ENCODE data around the gene FAM221A. TPM values are rescaled to one million over a fixed set of nuclear protein-coding genes. Genes with fewer than 3 reads are reported as not detected.

FAM221A gene
- polyA plus RNA-seq, 3 donors: 12.8 to 29.0 (median 20.2) TPM

DNA sequence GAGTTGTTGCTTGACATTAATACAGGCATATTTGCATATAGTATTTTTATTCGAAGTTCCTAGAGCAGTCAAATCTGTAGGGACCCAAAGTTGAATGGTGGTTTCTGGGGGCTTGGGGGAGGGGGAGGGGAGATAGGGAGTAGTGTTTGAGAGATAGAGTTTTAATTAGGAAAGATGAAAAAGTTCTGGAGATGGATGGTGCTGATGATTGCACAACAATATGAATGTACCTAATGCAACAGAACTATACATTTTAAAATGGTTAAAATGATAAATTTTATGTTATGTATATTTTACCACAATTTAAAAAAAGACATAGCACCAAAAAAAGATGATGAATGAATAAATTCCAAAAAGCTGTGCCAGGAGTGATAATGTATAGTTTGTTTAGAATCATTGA is 71.9 kb downstream of the FAM221A start:
- DNase-seq (ENCODE audit: extremely low read depth in 1 of 11, low read depth in 9 of 11, low spot score in 4 of 11): no peak

Other genes starting within 250 kb of the FAM221A start
- gene IGF2BP3, start 209.7 kb upstream of the FAM221A start, polyA plus RNA-seq (ENCODE audit: insufficient read length in 3 of 3): 10 to 100 TPM; 62.2 to 79.2 (median 66.8) TPM
- 100 to 1,000 TPM; 178 to 248 (median 209) TPM for gene TRA2A, start 148.2 kb upstream of the FAM221A start, polyA plus RNA-seq (ENCODE audit: insufficient read length in 3 of 3)
- 10 to 100 TPM; 14.4 to 17.2 (median 16.6) TPM for gene CCDC126, start 82.8 kb upstream of the FAM221A start, polyA plus RNA-seq (ENCODE audit: insufficient read length in 3 of 3)
- gene STK31, start 30.0 kb downstream of the FAM221A start, polyA plus RNA-seq (ENCODE audit: insufficient read length in 3 of 3): 1 to 10 TPM in 1 of 3 donors, under 1 TPM in 2; 0.72 to 1.4 (median 0.81) TPM